Measurements from ENCODE around the gene ZNF831.

Gene ZNF831

GRCh38 chr20:59214606-59215547, 51.3 kb downstream of the ZNF831 start:
- DNase-seq (ENCODE audit: low read depth), result no peak

DNA sequence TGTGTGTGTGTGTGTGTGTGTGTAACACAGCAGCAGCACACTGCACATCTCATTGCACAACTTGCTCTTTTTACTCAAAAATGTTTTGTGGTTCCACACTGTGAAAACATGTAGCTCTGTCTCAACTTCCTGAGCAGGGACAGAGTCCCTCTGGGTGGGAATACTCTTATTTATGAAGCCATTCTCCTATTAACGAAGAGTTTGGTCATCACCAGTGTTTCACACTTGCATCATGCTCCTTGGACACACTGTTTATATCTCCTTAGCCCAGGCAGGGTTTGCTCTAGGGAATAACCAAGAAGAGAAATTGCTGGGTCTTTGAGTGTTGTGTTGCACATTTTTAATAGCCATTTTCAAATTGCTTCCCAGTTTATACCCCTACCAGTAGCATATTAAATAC, 53.6 kb downstream of the ZNF831 start:
- no peak for DNase-seq (ENCODE audit: low read depth)

DNA sequence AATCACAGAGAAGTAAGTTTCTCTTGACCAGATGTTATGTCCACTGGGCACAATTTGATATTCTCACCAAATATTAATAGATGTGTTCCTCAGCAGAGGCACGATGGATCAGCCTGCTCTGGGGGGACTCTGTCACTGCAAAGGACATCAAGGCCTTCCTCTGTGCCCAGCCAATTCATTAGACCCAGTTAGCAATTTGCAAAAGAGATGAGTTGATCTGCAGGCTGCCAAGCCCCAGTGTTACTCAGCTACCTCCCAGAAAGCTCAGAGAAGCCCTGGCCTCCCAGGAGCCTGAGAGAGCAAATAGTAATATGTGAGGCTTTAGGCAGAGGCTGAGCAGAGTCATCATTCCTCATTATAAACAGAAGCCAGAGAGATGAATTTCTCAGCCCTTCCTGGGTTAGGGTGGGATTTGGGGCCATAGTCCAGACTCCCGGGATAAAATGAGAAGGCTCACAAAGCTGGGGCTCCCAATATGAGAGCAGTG, 54.2 kb downstream of the ZNF831 start:
- no peak for DNase-seq (ENCODE audit: low read depth)

DNA sequence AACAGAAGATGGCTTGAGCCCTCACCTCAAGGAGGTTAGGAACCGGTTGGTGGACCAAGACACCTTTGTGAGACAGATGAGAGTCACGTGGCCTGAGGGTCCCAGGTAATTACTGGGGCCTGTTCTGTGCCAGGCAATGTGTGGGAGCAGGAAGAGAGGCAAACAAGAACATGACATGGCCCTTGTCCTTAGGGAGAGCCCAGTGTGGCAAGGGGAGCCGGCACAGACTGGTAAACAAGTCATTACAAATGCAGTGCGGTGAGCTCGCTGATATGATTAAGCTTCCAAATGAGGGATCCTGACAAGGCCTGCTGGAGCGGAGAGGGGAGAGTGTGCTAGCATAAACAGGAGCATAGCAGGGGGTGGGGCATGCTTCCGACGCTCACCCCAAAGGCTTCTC, 55.6 kb downstream of the ZNF831 start:
- DNase-seq (ENCODE audit: low read depth), result no peak

DNA sequence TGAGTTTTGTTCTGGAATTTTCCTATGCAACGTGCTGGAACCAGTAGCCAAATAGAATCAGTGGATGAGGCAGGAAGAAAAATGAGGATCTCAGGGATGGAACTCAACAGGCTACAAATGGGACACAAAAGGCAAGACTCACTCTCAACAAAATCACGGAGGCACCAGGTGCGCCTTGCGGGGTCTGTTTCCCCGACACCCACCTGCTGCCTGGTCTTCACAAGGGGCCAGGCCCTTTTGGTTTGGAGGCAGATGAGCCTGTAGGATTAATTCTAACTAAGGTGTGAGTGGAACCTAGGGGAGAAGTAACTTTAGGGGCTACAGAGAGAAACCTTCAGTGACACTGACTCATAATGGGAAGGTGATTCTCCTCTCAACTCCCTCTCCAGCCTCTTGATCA, 56.5 kb downstream of the ZNF831 start:
- no peak for DNase-seq (ENCODE audit: low read depth)

DNA sequence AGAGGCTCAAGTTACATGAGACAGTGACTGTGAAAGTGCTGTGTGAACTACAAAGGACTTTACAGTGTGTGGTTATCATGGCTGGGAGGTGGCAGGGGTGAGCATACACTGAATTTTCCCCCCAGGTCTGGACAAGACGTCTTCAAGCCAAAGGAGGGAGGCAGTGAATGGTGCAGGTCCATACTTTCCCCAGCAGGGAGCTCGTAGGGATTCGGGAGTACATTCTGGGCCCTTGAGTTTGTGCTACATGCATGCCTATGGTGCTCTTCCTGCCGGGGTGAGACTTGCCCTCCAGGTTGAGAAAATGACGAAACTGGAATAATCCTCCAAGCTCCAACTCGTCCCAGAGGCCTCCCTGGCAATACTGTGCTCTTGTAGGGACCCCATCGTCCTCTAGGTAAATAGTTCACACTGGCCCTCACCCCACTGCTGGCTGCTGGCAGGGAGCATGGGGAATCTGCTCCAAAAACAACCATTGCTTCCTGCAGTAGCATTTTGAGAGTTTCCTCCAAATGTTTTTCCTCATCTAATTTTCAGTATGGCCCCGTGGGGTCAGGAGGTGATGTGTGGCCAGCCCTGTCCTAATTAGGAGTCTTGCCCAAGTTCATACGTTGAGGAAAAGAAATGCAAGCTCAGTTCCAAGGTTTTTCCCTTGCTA, 57.6 kb downstream of the ZNF831 start:
- DNase-seq (ENCODE audit: low read depth), result no peak

DNA sequence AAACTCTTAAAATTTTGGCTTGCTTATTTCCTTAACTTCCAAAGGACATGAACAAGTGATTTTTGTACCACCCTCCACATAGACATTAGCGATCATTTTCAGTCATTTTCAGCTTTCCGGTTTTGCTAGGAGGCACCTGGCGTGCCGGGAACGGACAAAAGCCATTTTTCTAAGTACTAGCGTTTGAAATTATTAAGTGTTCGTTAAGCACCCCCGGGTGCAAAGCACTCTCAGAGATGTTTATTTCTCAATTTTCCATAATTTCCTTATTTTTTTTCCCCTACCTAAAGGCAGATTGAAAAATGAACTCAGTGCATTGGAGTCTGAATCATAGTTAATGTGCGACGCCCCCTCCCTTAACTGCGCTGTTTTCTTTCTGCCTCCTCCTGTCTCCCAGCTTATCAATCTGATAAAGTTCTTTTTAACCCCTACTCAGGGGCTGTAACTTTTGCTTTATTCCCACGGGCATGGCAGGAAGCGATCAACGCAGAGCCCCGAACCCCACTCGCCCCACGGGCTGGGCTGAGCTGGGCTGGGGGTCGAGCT, 58.2 kb downstream of the ZNF831 start:
- DNase-seq (ENCODE audit: low read depth), result no peak

GRCh38 chr20:59222253-59223181, 58.9 kb downstream of the ZNF831 start:
- DNase-seq (ENCODE audit: low read depth), result peak; percentile 39

DNA sequence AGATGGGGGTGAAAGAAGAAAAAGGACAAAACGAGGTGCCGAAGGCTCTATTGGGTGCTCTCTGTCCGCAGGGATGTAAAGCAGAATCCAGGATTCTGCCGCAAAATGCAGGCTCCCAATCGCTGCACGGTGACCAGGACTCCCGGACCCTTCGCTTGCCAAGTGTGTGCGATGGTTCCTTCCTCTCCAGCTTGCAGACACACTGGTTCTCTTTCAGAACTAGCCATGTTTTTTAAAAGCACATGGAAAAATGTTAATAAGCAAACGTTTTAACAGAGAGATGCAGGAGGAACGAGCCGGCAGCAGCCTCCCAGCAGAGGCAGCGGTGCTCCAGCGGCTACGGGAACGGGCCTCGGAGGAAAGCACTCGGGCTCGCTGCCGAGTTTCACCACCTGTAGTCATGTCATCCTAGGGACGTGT, 59.6 kb downstream of the ZNF831 start:
- no peak for DNase-seq (ENCODE audit: low read depth)

DNA sequence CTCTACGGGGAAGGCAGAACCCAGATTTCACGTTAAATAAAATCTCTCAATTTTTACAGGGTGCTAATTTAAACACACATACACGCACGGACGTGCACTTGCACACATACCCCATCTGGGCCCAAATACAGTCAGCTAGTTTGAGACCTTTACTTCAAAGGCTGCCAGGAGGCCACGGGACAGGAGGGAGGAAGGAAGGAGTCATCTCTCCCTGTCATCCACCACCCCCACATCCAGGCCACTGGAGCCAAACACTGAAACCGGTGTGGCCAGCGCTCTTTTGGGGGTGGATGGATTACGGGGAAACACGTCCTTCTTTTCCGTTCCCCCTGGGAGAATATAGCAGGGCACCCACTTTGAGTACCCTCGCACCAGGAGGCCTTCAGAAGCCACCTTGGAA, 60.1 kb downstream of the ZNF831 start:
- no peak for DNase-seq (ENCODE audit: low read depth)

- no peak for DNase-seq (ENCODE audit: low read depth)
Observed at GRCh38 chr20:59224236-59224635, 60.6 kb downstream of the ZNF831 start.

DNA sequence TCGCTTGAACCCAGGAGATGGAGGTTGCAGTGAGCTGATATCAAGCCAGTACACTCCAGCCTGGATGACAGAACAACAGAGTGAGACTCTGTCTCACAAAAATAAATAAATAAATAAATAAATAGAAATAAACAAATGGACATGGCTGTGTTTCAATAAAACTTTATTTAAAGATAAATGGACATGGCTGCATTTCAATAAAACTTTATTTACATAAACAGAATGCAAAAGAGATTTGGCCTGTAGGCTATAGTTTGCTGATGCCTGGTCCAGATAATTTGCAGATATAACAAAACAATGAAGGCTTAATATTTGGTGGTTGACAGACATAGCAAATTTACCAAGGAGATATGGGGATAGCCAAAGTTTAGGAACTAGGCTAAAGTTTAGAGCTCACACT, 66.8 kb downstream of the ZNF831 start:
- no peak for DNase-seq (ENCODE audit: low read depth)

GRCh38 chr20:59231124-59231804, 67.6 kb downstream of the ZNF831 start:
- DNase-seq (ENCODE audit: low read depth), result no peak

DNA sequence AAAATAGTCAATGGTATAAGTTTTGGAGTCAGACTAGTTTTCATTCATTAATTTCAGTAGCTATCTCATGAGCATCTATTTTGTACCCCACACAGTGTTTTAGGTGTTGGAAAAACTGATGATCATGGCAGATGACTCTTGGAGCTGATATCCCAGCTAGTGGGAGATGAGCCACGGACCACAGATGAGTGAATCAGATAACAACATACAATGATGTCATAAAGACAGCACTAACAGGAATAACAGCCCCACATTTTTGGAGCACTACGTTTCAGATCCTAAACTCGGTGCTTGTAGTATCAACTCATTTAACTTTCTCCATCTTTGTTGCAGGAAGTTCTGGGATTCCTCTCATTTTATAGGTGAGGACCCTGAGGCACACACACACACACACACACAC, 69.0 kb downstream of the ZNF831 start:
- DNase-seq (ENCODE audit: low read depth), result no peak

DNA sequence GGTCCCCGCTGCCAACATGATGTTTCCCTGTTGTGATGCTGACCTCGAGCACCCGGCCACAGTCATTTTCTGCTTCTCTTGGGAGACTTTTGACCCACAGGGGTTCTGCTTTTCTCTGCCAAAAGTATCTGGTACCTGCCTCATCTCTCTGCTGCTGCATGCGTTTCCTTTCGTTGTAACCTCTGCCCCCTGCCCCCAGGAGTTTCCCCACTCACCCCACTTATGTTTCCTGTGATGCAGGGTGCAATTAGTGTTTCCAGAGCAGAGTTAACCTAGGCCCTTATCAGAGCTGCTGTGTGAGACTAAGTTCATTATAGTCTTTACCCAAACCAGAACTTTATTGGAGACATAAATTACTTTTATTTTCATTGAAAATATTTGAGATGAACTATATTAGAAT, 71.6 kb downstream of the ZNF831 start:
- no peak for DNase-seq (ENCODE audit: low read depth)

GRCh38 chr20:59240006-59240405, 76.4 kb downstream of the ZNF831 start:
- DNase-seq (ENCODE audit: low read depth), result no peak

GRCh38 chr20:59242714-59243626, 79.3 kb downstream of the ZNF831 start:
- DNase-seq (ENCODE audit: low read depth), result no peak

DNA sequence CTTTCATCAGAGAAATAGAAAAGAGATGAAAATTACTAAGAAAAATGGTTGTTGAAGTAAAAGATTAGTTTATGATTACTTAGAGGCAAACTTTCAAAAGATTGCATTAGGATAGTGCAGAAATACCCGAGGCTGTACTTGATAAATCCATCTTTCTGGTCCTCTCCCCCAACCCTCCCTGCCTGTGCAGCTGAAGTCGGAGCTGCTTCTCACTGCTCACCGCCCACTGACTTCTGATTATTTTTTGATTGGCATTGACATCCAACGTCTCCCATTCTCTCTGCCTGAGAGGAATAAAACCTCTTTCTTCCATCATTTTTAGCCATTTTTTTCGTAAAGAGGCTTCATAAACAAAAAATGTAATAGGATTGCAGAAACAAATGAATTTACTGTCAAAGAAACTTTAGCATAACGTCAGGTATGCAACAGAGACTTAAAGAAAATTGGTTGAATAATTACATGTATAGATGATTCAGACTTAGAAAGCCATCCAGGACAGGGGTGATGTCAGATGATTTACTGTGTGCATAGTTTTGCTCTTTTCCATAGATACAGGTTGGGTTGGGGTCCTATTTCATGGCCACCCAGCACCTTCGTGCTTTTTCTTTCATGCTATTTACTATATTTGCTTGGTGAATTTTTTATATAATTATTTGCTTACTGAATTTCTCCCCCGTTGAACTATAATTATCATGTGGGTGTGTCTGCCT, 83.2 kb downstream of the ZNF831 start:
- DNase-seq (ENCODE audit: low read depth), result no peak
